Smooth muscle cell (in vitro differentiated cells): ENCODE results near the gene PARP1. TPM values are rescaled to one million over a fixed set of nuclear protein-coding genes. Genes with fewer than 3 reads are reported as not detected.

ENCODE experiments used
- polyA plus RNA-seq: library from polyadenylated mRNA; unstranded; fragments of >200 nt; fragmentation: Nextera tagmentation; extraction: Ambion mirVana; gene quantifications from 2 replicates; pipeline ENCODE4 v1.2.1, GENCODE V29; 2016
- total RNA-seq: library from RNA; depleted of rRNA; stranded (reverse); fragments of >200 nt; gene quantifications from 2 replicates; pipeline ENCODE4 v1.2.3, GENCODE V29; 2014

The PARP1 gene
- total and polyA plus RNA-seq, 2 experiments from 2014 or later, result 27.4 to 38.5 TPM

Other genes starting within 250 kb of the PARP1 start
- gene ACBD3, start 221.4 kb downstream of the PARP1 start, total RNA-seq, result 118 and 125 TPM in 2 replicates
- gene ACBD3, start 221.4 kb downstream of the PARP1 start, polyA plus RNA-seq, result 81.2 and 82.0 TPM in 2 replicates
- gene MIXL1, start 184.4 kb downstream of the PARP1 start, total RNA-seq, result 0.04 TPM in 1 of 2 replicates, not detected in the other
- 0.27 and 0.34 TPM in 2 replicates for gene MIXL1, start 184.4 kb downstream of the PARP1 start, polyA plus RNA-seq
- gene LIN9, start 98.9 kb downstream of the PARP1 start, total RNA-seq, result 7.8 and 8.2 TPM in 2 replicates
- gene LIN9, start 98.9 kb downstream of the PARP1 start, polyA plus RNA-seq, result 2.2 and 3.7 TPM in 2 replicates
- 0.04 TPM in 1 of 2 replicates, not detected in the other for gene STUM, start 140.7 kb upstream of the PARP1 start, total RNA-seq
- not detected in 2 replicates for gene STUM, start 140.7 kb upstream of the PARP1 start, polyA plus RNA-seq